ENCODE data around the gene REEP2. TPM values are rescaled to one million over a fixed set of nuclear protein-coding genes. Genes with fewer than 3 reads are reported as not detected.

REEP2 gene
- total RNA-seq, 1 donor from 2014 or later, result 0.55 TPM

DNA sequence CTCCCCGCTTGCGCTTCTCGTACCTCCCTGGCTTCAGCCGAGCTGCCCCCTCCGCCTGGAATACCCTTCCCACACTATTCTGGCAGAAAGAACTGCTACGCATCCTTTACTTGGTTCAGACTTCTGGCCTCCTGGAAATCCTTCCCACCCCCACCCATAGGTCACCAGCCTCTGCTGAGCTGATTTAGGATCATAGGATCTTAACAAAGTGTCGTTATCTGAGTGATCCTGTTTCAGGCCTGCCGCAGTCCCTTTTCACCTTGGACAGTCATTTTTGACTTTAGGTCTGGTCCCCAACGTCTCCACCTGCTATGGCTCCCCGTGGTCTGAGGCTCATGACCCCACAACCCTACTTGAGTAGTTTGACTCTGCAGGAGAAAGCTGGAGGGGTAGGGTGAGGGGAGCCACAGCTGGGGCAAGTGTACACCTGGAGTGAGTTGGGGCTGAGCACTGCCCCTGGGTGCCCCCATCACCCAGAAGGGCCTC lies 53.7 kb downstream of the REEP2 start:
- intact Hi-C loops (cut with DNase I), result no loop called here
- TF ChIP-seq, protein P1, sequence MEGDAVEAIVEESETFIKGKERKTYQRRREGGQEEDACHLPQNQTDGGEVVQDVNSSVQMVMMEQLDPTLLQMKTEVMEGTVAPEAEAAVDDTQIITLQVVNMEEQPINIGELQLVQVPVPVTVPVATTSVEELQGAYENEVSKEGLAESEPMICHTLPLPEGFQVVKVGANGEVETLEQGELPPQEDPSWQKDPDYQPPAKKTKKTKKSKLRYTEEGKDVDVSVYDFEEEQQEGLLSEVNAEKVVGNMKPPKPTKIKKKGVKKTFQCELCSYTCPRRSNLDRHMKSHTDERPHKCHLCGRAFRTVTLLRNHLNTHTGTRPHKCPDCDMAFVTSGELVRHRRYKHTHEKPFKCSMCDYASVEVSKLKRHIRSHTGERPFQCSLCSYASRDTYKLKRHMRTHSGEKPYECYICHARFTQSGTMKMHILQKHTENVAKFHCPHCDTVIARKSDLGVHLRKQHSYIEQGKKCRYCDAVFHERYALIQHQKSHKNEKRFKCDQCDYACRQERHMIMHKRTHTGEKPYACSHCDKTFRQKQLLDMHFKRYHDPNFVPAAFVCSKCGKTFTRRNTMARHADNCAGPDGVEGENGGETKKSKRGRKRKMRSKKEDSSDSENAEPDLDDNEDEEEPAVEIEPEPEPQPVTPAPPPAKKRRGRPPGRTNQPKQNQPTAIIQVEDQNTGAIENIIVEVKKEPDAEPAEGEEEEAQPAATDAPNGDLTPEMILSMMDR (IDR thresholded peaks at IDR 0.05), result no peak
- Histone ChIP-seq H3K4me1 (peaks cover 12% of the 10 kb centered on the region), H3K4me3 (peak overlapping the region; percentile 56), H3K27me3 (peaks cover 11% of the 10 kb centered on the region), H3K9me3 (no peaks in the 10 kb centered on the region), H3K36me3 (no peaks in the 10 kb centered on the region), H3K27ac (no peak overlapping the region)
- ATAC-seq (no peak), DNase-seq (no peak)

DNA sequence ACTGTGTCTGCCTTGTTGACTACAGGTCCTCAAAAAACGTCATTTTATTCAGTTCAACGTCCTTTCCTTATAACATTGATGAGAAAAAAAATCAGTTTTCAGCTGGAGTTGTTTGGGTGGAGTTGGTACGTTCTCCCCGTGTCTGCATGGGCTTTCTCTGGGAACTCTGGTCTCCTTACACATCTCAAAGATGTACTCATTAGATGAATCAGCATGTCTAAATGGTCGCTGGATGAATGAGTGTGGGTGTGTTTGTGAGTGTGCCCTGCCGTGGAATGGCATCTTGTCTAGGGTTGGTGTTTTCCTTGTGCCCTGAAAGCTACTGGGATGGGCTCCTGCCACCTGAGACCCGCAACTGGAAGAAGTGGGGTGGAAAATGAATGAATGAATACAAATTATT lies 56.5 kb downstream of the REEP2 start:
- TF ChIP-seq, protein P1 (IDR thresholded peaks at IDR 0.05), result no peak
- no peak for DNase-seq
- no peaks in the 10 kb centered on the region for H3K9me3 ChIP-seq
- H3K4me3 ChIP-seq, result no peak overlapping the region
- intact Hi-C loops (cut with DNase I), result no loop called here
- ATAC-seq, result no peak
- no peaks in the 10 kb centered on the region for H3K36me3 ChIP-seq
- H3K27ac ChIP-seq, result no peak overlapping the region
- H3K27me3 ChIP-seq, result peaks cover 6% of the 10 kb centered on the region
- H3K4me1 ChIP-seq, result peaks cover 12% of the 10 kb centered on the region

Other genes with a start within 250 kb of the REEP2 start
- gene CDC23, start 225.7 kb upstream of the REEP2 start, total RNA-seq, result 19.3 TPM
- 0.90 TPM for gene GFRA3, start 164.4 kb upstream of the REEP2 start, total RNA-seq
- gene CDC25C, start 107.3 kb upstream of the REEP2 start, total RNA-seq, result 0.29 TPM
- gene FAM53C, start 100.8 kb upstream of the REEP2 start, total RNA-seq, result 23.0 TPM
- 60.6 TPM for gene KDM3B, start 86.4 kb upstream of the REEP2 start, total RNA-seq
- gene EGR1, start 26.4 kb downstream of the REEP2 start, total RNA-seq, result 85.6 TPM
- 114 TPM for gene ETF1, start 104.2 kb downstream of the REEP2 start, total RNA-seq
- 164 TPM for gene HSPA9, start 136.3 kb downstream of the REEP2 start, total RNA-seq

All from upper lobe of right lung (tissue), 1 donor.